Activated CD8-positive, alpha-beta memory T cell treated with anti-CD3 and anti-CD28 coated beads, Interleukin-2, amount 50 U/mL, for 1 hour (primary cell): Measurements from ENCODE around the gene H2AZ2.
"Not testable (repeated sequence)": the region's sequence is repeated elsewhere in the genome, so short reads cannot be mapped to it uniquely, and the experiment has no call there.

Experiments used
- DNase-seq: peaks from one replicate; pipeline ENCODE4 v3.0.0-alpha.2; 2020; ENCODE audit errors: extremely low read depth

H2AZ2 gene

DNA sequence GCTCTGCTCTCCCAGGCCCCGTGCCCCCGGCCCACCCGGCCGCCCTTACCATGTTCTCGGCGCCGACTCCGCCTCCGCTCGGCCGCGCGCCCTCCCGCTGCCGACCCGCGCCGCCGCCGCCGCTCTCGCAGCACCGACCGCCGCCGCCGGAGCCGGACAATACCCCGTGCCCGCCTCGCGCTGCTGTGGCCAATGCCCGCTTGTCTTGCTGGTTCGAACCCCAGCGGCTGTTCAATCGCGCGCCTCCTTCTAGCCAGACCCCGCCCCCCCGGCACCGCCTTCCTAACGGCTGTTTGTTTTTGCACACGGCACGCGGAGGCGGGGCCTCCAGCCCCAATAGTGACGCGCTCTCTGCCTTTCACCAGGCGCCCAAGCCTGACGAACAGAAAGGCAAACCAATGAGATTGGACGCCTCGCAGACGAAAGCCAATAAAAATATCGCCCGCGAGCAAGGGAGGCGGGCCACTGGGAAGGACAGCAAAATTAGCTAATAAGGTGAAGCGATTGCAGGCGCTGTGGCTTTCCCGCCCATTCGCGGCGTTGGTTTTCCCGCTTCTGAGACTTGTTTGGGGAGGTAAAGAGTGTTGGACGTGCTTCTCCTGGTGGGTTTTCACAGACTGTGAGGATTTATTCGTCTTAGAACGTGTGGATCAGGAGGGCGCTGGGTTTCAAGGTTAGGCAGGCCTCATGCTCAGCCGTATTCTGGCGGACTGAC, at the start of gene H2AZ2:
Gene H2AZ2, minus strand, starts transcription at position 168 of the 715 bp plus-strand sequence. Its CDS starts 116 bp downstream, at position 52.
- DNase-seq: peak; percentile 99

DNA sequence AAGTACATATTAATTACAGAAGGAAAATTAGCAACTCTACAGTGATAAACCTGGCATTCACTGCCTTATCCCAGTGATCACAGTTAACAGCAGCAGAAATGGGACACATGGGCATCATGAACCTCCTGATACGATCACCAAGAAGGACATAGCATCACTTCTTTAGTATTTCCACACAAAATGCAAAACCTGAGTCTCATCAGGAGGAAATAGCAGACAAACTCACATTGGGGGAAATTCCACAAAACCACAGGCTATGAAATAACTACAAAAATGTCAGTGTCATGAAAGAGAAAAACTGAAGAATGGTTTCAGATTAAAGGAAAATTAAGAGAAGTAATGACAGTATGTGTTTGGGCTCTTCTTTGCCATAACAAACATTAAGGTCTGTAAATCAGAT, 49.4 kb upstream of the H2AZ2 start:
- no peak for DNase-seq

DNA sequence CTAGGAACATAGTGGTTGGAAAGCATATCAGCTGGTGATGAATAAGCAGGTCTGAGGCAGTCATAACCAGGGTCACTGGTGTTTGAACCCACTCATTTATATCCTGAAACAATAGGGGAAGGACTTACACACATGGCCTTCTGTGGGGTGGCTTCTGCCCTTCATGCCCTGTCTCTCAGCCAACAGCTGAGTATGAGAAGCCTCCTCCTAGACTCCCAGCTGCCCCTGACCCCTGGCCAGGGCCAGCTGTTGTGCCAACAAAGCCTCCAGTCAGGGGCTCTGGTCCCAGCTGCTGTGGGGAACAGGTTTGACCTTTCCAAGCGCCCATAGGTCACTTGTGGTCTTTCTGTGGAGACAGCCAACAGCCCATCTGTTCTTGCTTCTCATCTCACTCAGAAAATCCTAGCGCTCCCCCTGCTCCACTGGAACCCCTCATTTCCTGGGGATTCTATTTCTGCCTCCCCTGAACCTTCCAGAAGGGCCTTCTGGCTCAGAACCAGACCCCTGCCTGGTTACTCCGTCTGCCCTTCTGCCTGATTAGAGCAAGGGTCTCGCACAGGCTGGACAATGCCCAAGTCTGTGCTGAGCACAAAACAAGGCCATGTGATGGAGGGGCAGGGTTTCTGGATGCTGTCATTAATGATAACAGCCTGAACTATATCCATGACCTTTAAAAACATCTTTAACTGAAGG, 47.1 kb upstream of the H2AZ2 start:
- no peak for DNase-seq

DNA sequence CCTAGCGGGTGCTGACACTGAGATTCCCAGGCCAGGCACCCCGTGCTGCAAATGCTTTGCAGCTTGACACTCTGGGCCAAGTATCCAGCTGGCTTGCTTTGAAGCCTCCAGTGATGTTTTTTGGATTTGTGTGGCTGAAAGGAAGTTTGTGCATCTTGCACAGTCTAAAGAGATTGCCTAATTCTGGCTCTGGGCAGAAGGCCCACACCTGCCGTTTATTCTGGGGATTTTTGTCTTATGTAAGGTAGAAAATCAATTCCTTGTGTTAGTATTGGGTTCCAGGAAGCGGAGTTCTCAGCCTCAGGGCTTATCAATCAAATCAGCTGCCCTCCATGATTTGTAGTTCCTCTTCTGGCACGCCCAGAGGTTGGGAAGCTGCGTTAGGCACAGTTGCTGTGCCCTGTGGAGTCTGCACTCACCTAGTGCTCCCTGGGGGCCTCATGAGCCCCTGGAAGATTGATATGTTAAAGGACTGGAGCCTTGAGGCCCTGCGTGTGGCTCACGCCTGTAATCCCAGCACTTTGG, 45.9 kb upstream of the H2AZ2 start:
- DNase-seq: no peak

DNA sequence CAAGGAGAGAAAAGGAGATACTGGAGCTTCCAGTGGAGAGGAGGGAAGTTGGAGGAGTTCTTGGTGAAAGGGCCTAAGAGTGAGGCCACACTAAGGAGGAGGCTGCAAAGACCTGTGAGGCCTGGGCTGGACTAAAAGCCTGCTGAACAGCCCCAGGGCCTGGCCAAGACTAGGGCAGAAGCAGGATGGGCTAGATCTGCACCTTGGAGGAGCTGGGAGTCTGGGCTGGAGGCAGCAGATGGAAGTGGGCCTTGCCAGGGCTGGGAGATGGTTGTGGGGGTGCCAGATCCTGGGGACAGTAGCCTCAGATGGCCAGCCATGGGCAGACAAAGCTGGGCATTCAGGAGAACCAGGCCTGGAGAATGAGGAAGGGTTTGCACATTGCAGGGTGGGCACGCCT, 43.9 kb upstream of the H2AZ2 start:
- DNase-seq: no peak

DNA sequence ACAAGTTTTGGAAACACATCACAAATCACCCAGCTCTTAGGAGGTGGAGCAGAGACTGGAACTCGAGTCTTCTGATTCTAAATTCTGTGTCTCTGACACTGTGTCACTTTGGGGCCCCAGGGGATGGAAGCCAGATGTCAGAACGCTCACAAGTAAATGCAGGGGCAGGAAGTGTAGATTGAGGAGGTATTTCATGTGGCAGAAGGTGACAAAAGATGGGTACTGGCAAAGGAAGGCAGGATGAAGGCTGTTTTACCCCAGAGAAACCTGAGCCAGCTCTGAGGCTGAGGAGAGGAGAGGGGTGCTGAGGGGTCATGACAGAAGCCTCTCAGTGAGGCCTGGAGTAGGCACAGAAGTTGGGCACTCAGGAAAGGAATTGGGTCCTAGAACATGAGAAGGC, 43.5 kb upstream of the H2AZ2 start:
- DNase-seq: peak; percentile 36

DNA sequence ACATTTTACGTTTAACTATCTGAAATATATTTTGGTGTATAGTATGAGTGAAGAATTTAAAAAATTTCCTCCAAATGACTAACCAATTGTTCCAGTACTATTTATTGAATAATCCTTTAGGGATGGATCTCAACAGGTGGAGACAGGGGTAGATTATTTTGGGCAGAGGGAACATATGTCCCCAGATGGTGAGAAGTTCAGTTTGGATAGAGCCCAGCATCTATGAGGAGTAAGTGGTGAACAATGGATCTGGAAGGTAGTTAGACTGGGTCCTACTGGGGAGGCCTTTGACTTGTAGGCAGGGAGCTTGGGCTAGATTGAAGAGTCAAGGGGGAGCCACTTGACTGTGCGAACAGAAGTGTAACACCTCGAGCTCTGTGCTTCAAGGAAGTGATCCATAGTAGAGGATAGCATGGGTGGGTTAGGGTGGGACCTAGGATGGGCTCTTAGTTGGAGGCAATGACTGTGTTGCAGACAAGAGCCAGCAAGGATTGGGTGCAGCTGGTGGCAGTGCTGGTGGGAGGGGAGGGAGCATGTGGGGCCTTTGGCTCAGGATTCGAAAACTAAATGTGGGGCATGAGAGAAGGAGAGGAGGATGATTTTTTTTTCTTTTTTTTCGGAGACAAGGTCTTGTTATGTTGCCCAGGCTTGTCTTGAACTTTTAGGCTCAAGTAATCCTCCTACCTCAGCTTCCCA, 41.3 kb upstream of the H2AZ2 start:
- no peak for DNase-seq

DNA sequence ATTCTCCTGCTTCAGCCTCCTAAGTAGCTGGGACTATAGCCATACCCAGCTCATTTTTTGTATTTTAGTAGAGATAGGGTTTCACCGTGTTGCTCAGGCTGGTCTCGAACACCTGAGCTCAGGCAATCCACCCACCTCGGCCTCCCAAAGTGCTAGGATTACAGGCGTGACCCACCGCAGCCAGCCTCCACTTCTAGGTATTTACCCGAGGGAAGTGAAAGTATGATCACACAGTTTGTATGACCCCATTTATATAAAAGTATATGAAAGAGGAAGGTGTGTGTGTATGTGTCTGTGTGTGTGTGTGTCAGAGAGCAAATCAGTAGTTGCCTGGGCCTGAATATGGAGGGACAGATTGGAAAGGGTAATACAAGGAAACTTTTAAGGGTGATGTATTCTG, 39.4 kb upstream of the H2AZ2 start:
- DNase-seq: no peak

DNA sequence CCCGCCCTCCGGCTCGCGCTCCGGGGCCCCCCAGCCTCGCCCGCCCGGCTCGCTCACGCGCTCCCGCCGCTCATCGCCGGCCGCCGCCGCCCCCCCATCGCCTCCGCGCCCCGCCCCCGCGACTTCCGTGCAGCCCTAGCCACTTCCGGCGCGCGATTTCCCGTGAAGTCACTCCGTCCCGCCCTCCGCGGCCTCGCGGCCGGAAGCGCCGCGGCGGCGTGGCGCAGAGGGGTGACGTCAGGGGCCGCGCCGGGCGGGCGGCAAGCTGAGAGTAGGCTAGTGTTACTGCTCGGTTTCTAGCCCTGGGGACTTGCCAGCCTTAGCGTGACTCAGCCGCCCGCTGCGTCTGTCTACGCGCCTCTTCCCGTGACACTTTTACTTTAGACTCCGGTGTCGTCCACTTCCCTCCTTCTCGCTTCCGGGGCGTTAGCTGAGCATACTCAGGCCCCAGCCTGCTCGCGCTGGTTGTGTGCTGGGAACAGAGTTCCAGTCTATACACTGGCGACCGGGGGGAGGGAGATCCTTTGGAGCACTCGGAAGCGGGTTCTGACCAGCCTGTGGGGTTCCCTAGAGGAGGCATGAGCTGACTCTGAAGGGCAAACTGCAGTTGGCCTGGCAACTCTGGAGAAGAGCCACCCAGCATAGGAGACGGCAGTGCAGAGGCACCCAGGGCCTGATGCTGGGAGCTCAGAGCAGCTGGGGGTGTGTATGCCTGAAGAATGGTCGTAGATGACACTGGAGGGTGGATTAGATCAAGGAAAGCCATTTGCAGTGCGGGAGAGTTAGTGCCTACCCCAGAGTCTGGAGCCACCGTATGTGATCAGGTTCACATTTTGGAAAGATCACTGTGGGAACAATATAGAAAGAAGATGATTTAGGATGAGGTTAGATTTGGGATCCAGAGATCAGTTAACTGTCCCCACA, 37.8 kb upstream of the H2AZ2 start, which contains the start of gene PURB:
Gene PURB, minus strand, starts transcription at position 137 of the 924 bp plus-strand sequence. CDS start 182 bp downstream, outside the sequence.
- DNase-seq: peak; percentile 93

DNA sequence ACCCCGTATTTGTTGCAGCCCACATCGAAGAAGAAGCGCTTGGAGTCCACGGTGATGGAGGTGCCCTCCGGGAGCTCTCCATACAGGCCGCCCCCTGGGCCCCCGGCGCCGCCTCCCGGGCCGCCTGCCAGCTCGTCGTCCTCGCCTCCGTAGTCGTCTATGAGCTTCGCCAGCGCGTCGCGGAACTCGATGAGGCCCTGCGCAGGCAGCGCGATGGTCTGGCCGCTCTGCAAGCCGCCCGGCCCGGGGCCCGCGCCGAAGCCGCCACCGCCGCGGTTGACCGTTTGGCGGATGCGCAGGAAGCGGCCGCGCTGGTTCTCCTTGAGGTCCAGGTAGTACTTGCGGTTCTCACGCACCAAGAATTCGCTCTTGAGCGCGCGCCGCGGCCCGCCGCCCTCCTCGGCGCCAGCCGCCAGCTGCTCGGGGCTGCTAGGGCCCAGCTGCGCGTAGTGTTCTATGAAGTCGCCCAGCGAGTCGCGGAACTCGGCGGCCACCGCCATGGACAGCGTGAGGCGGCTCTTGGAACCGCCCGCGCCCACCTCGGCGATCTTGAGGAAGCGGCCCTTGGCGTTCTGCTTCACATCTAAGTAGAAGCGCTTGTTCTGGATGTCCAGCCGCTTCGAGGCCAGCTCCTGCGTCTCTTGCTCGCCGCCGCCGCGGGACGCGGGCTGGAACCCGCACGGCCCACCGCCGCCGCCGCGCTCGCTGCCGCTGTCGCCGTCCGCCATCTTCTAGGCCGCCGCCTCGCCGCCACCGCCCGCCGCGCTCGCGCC, 36.9 kb upstream of the H2AZ2 start:
- DNase-seq: peak; percentile 8

DNA sequence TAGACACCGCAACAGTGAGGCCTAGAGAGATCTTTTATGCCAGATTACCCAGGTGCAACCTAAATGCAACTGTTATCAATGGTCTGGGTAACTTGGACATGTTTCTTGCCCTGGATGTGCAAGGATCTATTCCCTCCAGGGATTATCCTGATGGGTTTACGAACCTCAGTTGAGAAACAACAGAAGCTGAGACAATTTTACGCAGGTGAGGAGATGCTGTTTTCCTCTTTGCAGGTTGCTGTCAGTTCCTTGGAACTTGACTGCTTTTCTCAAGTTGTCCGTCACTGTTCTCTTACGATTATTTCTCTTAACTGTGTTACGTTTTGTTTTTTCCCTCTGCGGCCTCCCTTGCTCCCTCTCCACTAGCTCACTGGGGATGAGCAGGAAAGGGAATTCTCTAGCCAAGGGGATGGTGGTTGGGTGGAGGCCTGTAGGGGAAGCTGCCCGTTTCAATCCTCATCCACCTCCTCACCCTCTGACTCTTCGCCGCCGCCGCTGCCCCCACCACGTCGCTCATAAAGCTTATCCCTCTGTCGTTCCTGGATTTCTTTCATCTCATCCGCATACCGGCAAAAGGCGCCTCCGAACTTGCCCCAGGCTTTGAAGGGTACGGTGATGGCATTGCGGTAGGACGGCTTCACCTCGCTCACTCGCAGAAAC, 36.2 kb upstream of the H2AZ2 start:
- no peak for DNase-seq

DNA sequence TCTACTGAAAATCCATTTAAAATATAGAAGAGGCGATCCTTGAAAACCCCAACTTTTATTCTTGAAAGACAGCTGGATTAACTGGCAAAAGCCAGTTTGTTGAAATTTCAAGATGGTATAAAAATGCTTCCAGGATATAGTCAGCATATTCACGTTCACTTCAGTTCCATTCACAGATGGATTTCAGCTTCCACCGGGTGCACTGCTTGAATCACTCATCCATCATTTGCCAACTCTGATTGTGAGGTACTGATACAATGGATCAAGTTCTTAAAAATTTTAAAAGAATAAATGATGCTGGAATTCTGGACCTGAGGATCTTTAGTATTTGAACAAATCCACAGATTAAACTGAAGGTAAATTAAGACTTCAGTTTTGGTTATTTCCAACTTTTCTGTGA, 35.0 kb upstream of the H2AZ2 start:
- no peak for DNase-seq

DNA sequence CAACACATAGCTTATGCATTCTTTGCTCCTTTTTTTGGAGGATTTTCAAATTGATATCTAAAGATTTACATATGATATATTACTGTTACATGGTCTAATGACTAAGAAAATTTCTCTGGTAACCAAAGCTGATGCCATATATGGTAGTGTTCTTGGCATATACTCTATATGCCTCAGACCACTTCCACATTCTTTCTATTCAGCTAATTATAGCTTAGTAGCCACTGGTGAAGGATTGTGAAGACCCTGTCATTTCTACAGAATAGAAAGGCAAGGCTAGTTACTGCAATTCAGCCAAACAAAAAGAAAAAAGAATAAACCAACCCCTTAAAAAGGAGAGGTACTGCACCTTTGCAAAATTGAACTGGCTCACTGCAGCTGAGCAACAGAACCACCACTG, 33.7 kb upstream of the H2AZ2 start:
- DNase-seq: no peak

DNA sequence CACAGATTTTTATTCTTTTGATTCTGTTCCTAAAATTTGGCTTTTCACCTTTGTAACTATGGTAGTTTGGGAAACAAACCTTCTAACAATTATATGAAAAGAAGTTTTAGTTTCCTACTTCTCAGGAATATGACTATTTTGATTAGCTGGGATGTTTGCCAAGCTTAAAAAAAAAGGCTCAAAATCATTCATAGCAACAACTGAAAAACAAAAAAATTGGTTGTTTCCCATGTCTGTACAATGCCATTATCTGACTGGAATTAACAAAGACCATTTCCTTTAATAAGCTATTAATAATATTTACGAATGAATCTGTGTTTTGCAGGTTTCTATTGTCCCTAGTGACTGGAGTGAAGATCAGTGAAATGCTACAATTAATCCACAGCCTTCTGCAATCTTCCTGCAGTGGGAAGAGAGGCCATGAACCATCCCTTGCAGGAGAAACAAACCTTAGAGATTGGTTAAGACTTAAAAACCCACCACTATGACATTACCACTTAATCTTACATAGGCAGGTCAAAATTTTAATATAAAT, 33.2 kb upstream of the H2AZ2 start:
- no peak for DNase-seq

DNA sequence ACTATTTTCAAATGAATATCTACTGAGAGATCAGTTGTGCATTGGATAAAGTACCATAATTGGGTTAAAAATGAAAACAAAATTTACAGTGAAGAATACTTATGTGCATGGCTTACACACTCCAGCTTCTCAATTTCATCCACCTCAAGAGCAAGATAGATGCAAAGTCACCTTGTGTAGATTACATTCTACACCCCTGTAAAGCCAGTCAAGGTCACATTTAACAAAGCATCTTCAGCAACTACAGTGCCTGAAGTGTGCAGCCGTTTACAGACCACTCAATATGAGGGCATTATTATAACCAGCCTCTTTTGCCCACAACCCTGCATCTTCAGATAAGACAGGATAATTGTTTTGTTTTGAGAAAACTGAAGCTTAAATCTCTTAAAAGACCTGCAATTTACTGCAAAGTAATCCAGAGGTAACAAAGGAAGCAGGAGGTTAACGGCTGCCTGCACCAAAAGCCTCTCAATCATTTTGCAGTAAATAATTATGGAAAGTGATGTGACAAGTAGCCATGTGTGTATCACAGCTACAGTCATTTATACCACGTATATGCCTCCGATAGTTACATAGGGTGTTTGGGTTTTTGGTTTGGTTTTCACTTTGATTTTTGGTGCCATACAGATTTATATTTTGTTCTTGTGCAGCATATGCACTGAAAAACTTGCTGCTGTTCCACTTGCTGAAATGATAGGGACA, 32.6 kb upstream of the H2AZ2 start:
- DNase-seq: no peak

DNA sequence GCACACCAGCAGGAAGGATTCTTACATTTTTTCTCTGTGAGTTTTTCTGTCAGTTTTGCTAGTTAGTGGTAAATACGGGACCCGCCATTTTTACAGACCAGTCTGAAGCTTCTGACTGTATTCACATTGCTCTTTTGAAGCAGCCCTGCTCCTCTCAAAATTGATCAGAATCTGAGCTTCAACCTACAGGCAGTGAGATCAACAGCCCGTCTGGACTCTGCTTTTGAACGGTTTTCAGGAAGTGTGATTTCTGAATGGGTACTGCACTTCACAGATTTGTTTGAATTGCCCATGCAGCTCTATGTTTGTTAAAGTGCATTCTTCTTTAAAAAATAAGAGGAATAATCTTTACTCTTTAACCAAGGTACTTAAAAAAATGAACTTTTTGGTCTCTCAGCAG, 28.5 kb upstream of the H2AZ2 start:
- DNase-seq: no peak

DNA sequence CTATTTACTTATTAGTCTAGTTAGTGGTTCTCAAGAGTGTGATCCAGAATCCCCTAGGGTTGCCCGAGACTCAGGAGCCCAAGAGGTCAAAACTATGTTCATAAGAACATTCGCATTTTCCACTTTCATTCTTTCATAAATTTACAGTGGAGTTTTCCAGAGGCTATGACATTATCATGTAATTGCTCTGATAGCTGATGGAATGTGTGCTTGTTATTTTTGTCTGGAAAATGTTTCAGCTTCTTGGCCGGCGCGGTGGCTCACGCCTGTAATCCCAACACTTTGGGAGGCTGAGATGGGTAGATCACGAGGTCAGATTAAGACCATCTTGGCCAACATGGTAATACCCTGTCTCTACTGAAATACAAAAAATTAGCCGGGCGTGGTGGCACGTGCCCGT, 27.4 kb upstream of the H2AZ2 start:
- no peak for DNase-seq

DNA sequence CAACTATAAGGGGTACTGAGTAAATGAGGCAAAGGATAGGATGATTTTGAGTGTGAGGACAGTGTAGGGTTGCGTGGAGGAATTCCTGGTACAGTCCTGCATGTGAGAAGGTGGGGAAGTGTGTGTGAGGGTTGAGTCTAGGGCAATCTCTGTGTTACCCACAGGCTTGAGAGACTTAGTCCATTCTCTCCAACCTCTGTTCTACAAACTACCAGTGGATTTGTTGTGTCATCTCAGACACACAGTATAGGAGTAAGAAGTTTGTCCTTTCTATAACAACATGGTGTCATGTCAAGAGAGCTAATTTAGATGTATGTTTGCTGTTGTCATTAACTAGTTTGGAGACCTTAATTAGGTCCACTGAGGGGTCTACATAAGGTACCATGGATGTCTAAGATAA, 24.9 kb upstream of the H2AZ2 start:
- DNase-seq: no peak

DNA sequence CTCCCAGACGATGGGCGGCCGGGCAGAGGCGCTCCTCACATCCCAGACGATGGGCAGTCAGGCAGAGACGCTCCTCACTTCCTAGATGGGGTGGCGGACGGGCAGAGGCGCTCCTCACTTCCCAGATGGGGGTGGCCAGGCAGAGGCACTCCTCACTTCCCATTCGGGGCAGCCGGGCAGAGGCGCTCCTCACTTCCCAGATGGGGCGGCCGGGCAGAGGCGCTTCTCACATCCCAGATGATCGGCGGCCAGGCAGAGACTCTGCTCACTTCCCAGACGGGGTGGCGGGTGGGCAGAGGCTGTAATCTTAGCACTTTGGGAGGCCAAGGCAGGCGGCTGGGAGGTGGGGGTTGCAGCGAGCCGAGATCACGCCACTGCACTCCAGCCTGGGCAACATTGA, 24.0 kb upstream of the H2AZ2 start:
- DNase-seq: not testable (repeated sequence)
